Measurements from ENCODE around the gene SNRPF. TPM values are rescaled to one million over a fixed set of nuclear protein-coding genes. Genes with fewer than 3 reads are reported as not detected.

The SNRPF gene
- total and polyA plus RNA-seq, 2 donors (not counting 1 experiment from before 2014, with no cell fraction given): 14.2 to 25.0 TPM

DNA sequence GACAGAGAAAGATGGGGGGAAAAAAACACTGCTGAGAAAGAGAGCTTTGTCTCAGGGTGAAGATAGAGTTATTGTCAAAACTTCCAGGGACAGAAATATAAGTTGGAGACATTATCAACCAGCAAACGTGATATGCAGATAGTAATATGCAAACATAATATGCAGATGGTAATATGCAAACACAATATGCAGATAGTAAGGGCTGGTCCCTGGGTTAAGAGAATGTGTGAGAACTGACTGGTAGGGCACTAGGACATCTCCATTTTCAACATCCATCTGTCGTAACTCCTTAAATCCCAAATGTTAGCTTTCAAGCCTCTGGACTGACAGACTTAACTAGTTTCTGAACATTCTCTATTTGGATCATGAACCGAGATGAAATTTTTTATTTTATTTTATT is 32.2 kb downstream of the SNRPF start:
- no peak overlapping the region for H3K4me2 ChIP-seq (ENCODE audit: extremely low read depth, insufficient read depth, low read length)
- no peak overlapping the region for H2AFZ ChIP-seq (ENCODE audit: low read length)
- no peak overlapping the region for H3K27ac ChIP-seq (ENCODE audit: insufficient read depth, low read length)
- TF ChIP-seq EZH2 (IDR thresholded peaks at IDR 0.05; ENCODE audit: low read length, missing control alignments): no peak
- TF ChIP-seq, protein P1, sequence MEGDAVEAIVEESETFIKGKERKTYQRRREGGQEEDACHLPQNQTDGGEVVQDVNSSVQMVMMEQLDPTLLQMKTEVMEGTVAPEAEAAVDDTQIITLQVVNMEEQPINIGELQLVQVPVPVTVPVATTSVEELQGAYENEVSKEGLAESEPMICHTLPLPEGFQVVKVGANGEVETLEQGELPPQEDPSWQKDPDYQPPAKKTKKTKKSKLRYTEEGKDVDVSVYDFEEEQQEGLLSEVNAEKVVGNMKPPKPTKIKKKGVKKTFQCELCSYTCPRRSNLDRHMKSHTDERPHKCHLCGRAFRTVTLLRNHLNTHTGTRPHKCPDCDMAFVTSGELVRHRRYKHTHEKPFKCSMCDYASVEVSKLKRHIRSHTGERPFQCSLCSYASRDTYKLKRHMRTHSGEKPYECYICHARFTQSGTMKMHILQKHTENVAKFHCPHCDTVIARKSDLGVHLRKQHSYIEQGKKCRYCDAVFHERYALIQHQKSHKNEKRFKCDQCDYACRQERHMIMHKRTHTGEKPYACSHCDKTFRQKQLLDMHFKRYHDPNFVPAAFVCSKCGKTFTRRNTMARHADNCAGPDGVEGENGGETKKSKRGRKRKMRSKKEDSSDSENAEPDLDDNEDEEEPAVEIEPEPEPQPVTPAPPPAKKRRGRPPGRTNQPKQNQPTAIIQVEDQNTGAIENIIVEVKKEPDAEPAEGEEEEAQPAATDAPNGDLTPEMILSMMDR (conservative IDR thresholded peaks at IDR 0.05 in 1 of 2, IDR thresholded peaks at IDR 0.05 in 1 of 2; ENCODE audit: low read depth in 1 of 2, low read length in 2 of 2): no peak
- no peak for DNase-seq (ENCODE audit: low read depth in 2 of 2)
- no peaks in the 10 kb centered on the region for H3K9me3 ChIP-seq (ENCODE audit: control insufficient read depth, insufficient read depth, low read depth, low read length)
- no peaks in the 10 kb centered on the region for H3K36me3 ChIP-seq (ENCODE audit: control insufficient read depth, insufficient read depth, low read length)
- no peak overlapping the region for H3K9ac ChIP-seq (ENCODE audit: insufficient read depth, low read length)
- H3K79me2 ChIP-seq (ENCODE audit: control insufficient read depth, insufficient read depth, low read length): no peaks in the 10 kb centered on the region
- no peaks in the 10 kb centered on the region for H3K4me1 ChIP-seq (ENCODE audit: control insufficient read depth, extremely low read depth, insufficient read depth, low read length)
- H4K20me1 ChIP-seq (ENCODE audit: control insufficient read depth, extremely low read depth, insufficient read depth, low read length): no peaks in the 10 kb centered on the region
- no peak overlapping the region for H3K4me3 ChIP-seq (replicated peaks in 1 of 4; ENCODE audit: control extremely low read depth in 1 of 4, insufficient read depth in 1 of 4, low read depth in 3 of 4, low read length in 4 of 4)
- H3K27me3 ChIP-seq (ENCODE audit: control insufficient read depth, insufficient read depth, low read length): no peaks in the 10 kb centered on the region

DNA sequence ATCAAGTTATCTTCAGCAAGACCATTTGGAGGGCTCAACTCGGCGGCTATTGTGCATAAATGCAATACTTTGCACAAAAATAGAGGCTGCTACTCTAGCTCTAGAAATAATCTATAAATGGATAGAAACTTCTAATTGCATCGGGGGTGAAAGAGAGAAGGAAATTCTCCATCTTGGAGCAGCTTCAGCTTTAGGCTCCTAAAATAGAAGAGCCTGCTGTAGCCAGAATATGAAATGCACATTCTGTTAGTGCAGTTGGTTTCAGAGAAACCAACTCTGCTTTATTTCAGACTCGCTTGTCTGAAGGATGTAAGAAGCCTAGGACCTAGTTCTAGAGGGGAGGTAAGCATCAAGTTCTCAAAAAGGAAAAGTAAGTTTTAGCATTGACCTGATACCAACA is 38.1 kb downstream of the SNRPF start:
- Histone ChIP-seq H3K9ac (ENCODE audit: insufficient read depth, low read length) (no peak overlapping the region), H2AFZ (ENCODE audit: low read length) (no peak overlapping the region), H3K27ac (ENCODE audit: insufficient read depth, low read length) (no peak overlapping the region), H3K4me3 (replicated peaks in 1 of 4; ENCODE audit: control extremely low read depth in 1 of 4, insufficient read depth in 1 of 4, low read depth in 3 of 4, low read length in 4 of 4) (no peak overlapping the region), H3K36me3 (ENCODE audit: control insufficient read depth, insufficient read depth, low read length) (no peaks in the 10 kb centered on the region), H3K9me3 (ENCODE audit: control insufficient read depth, insufficient read depth, low read depth, low read length) (no peaks in the 10 kb centered on the region), H3K4me2 (ENCODE audit: extremely low read depth, insufficient read depth, low read length) (no peak overlapping the region), H3K4me1 (ENCODE audit: control insufficient read depth, extremely low read depth, insufficient read depth, low read length) (no peaks in the 10 kb centered on the region), H3K27me3 (ENCODE audit: control insufficient read depth, insufficient read depth, low read length) (no peaks in the 10 kb centered on the region), H3K79me2 (ENCODE audit: control insufficient read depth, insufficient read depth, low read length) (no peaks in the 10 kb centered on the region), H4K20me1 (ENCODE audit: control insufficient read depth, extremely low read depth, insufficient read depth, low read length) (no peaks in the 10 kb centered on the region)
- DNase-seq (ENCODE audit: low read depth in 2 of 2): no peak
- TF ChIP-seq, protein P1 (conservative IDR thresholded peaks at IDR 0.05 in 1 of 2, IDR thresholded peaks at IDR 0.05 in 1 of 2; ENCODE audit: low read depth in 1 of 2, low read length in 2 of 2): no peak
- TF ChIP-seq EZH2 (IDR thresholded peaks at IDR 0.05; ENCODE audit: low read length, missing control alignments): no peak

DNA sequence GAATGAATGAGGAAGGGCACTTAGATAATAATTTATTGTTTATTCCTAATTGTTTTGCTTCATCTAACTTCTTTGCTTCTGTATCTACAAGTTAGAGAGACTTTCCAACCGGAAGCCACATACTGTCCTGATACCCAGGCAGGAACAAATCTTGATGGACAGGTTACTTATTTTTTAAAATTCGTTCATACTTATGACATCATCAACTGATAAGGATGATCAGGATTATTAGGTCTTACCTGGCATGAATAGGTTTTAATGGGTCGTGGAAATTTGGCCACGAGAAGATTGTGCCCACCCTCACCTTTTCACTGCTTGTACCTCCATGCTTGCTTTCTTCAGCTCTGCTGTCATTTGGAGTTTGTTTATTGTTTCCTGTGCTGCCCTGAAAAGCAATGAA is 39.3 kb downstream of the SNRPF start:
- H3K27ac ChIP-seq (ENCODE audit: insufficient read depth, low read length): no peak overlapping the region

More for the DNA sequence above, 39.3 kb downstream of the SNRPF start:
- no peaks in the 10 kb centered on the region for H4K20me1 ChIP-seq (ENCODE audit: control insufficient read depth, extremely low read depth, insufficient read depth, low read length)
- no peak for TF ChIP-seq EZH2 (IDR thresholded peaks at IDR 0.05; ENCODE audit: low read length, missing control alignments)
- TF ChIP-seq, protein P1 (conservative IDR thresholded peaks at IDR 0.05 in 1 of 2, IDR thresholded peaks at IDR 0.05 in 1 of 2; ENCODE audit: low read depth in 1 of 2, low read length in 2 of 2): no peak
- H2AFZ ChIP-seq (ENCODE audit: low read length): no peak overlapping the region
- H3K9me3 ChIP-seq (ENCODE audit: control insufficient read depth, insufficient read depth, low read depth, low read length): no peaks in the 10 kb centered on the region
- H3K36me3 ChIP-seq (ENCODE audit: control insufficient read depth, insufficient read depth, low read length): no peaks in the 10 kb centered on the region
- H3K79me2 ChIP-seq (ENCODE audit: control insufficient read depth, insufficient read depth, low read length): no peaks in the 10 kb centered on the region
- H3K4me1 ChIP-seq (ENCODE audit: control insufficient read depth, extremely low read depth, insufficient read depth, low read length): no peaks in the 10 kb centered on the region
- no peaks in the 10 kb centered on the region for H3K27me3 ChIP-seq (ENCODE audit: control insufficient read depth, insufficient read depth, low read length)
- no peak overlapping the region for H3K9ac ChIP-seq (ENCODE audit: insufficient read depth, low read length)
- no peak overlapping the region for H3K4me2 ChIP-seq (ENCODE audit: extremely low read depth, insufficient read depth, low read length)
- no peak for DNase-seq (ENCODE audit: low read depth in 2 of 2)
- H3K4me3 ChIP-seq (replicated peaks in 1 of 4; ENCODE audit: control extremely low read depth in 1 of 4, insufficient read depth in 1 of 4, low read depth in 3 of 4, low read length in 4 of 4): no peak overlapping the region
